ENCODE results near the gene PIGS.

DNA sequence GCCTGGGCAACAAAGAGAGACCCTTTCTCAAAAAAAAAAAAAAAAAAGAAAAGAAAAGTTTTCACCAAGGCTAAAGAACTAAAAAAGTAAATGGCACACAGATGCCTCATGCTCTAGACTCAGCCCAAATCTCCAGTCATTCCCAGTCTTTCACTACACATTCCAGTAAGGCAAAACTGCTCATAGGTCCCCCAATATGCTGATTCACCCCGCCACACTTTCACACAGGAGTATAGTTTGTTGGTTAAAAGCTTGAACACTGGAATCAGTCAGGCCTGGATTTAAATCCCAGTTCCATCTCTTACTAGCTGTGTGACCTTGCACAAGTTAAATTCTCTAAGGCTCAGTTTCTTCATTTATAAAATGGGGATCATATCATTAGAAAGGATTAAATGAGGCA is 1.9 kb downstream of the PIGS start:
- TF ChIP-seq, protein P1, sequence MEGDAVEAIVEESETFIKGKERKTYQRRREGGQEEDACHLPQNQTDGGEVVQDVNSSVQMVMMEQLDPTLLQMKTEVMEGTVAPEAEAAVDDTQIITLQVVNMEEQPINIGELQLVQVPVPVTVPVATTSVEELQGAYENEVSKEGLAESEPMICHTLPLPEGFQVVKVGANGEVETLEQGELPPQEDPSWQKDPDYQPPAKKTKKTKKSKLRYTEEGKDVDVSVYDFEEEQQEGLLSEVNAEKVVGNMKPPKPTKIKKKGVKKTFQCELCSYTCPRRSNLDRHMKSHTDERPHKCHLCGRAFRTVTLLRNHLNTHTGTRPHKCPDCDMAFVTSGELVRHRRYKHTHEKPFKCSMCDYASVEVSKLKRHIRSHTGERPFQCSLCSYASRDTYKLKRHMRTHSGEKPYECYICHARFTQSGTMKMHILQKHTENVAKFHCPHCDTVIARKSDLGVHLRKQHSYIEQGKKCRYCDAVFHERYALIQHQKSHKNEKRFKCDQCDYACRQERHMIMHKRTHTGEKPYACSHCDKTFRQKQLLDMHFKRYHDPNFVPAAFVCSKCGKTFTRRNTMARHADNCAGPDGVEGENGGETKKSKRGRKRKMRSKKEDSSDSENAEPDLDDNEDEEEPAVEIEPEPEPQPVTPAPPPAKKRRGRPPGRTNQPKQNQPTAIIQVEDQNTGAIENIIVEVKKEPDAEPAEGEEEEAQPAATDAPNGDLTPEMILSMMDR (conservative IDR thresholded peaks at IDR 0.05; ENCODE audit: low read depth, low read length) = no peak
- TF ChIP-seq, protein P2, sequence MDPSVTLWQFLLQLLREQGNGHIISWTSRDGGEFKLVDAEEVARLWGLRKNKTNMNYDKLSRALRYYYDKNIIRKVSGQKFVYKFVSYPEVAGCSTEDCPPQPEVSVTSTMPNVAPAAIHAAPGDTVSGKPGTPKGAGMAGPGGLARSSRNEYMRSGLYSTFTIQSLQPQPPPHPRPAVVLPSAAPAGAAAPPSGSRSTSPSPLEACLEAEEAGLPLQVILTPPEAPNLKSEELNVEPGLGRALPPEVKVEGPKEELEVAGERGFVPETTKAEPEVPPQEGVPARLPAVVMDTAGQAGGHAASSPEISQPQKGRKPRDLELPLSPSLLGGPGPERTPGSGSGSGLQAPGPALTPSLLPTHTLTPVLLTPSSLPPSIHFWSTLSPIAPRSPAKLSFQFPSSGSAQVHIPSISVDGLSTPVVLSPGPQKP (IDR thresholded peaks at IDR 0.05; ENCODE audit: borderline replicate concordance, low read depth, low read length) = no peak
- TF ChIP-seq MAZ (IDR thresholded peaks at IDR 0.05; ENCODE audit: borderline replicate concordance, low read depth, low read length) (no peak), MAFK (IDR thresholded peaks at IDR 0.05; ENCODE audit: low read depth, low read length) (no peak), CEBPB (IDR thresholded peaks at IDR 0.05; ENCODE audit: low read depth, low read length) (no peak), POLR2A (IDR thresholded peaks at IDR 0.05; ENCODE audit: low read depth, low read length) (no peak), SMC3 (IDR thresholded peaks at IDR 0.05; ENCODE audit: low read depth, low read length) (no peak), BHLHE40 (IDR thresholded peaks at IDR 0.05; ENCODE audit: low read depth, low read length) (no peak)

Measured in IMR-90 (cell line).